Activated naive CD4-positive, alpha-beta T cell (primary cell): ENCODE data around the gene GPR68.
A peak's percentile ranks its signal among the peaks of the same experiment; 100 is the strongest.

ENCODE experiments used
- DNase-seq, 4 experiments: peaks; one replicate each; lab custom pipeline; 2025; lab: John Stamatoyannopoulos, UW

GPR68 gene, protein sequence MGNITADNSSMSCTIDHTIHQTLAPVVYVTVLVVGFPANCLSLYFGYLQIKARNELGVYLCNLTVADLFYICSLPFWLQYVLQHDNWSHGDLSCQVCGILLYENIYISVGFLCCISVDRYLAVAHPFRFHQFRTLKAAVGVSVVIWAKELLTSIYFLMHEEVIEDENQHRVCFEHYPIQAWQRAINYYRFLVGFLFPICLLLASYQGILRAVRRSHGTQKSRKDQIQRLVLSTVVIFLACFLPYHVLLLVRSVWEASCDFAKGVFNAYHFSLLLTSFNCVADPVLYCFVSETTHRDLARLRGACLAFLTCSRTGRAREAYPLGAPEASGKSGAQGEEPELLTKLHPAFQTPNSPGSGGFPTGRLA

GRCh38 chr14:91244501-91244901, at the start of gene GPR68:
GPR68 (minus strand) TSS chr14:91244704; CDS start chr14:91235050, 9,654 bp downstream.
- peak in 1 of 4 experiments; percentile 21 for DNase-seq

GRCh38 chr14:91294153-91294552, 49.6 kb upstream of the GPR68 start:
- no peak for DNase-seq

- no peak for DNase-seq
Measured at GRCh38 chr14:91293281-91293680, 48.8 kb upstream of the GPR68 start.

GRCh38 chr14:91292491-91292890, 48.0 kb upstream of the GPR68 start:
- DNase-seq: no peak

DNA sequence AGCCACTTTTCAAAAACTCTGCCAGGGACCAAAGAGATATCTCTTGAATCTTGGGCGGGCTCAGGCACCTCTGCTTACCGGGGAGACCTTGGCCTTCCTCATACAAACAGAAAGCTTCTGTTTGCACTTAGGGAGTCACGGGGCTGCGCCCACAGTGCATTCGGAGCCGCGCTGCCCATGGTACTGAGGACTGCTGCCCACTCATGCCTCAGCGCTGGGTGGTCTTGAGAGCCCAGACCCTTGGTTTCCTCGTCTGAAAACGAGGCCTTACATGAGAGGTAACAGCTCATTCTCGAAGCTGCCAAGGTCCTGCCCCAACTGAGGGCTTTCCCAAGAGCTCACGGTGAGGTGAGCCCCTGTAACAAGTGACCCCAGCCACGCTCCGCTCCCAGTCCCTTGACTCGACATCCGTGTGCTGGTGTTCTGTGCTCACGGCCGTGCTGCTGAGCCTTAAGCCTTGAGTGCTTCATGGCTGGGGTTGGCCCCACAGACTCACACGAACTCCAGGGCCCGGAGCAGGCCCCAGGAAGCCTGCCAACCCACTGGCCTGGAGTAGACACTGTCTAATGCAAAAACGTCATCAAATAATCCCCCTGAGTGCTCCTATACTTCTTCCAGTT, 47.4 kb upstream of the GPR68 start:
- DNase-seq: no peak

DNA sequence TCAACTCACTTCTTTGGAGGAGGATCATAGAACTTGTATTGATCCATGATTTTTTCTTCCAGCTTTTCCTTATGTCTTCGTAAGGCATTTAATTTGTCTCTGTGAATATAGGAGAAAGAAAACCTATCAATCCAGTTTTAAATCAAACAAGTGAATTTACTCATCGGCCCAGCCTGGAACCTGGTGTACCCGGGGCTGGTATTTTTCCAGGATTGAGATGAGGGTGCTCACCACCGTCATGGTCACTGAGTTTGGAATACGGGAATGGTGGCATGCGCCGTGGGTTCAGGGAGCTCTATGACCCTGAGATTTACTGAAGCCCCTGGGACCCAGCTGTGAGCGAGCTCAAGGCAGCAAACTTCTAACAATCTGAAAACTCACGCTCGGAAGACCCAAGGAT, 46.5 kb upstream of the GPR68 start:
- DNase-seq: no peak

DNA sequence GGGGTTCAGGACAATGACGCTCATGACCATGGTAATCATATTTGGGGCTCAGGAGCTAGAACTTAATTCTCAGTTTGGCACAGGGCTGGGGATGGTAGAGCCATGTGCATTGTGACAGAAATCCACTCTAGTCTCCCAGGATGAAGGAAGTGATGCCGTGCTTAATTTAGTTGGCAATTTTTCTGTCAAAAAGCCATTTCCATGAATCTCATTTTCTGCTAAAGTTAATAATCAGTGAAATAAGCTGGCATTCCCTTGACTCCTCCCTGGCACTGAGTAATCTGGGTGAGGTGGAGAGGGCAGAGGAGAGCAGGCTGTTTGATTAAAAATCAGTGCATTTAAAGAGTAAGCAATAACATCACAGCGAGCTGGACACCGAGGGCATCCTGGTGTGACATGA, 45.0 kb upstream of the GPR68 start:
- no peak for DNase-seq

DNA sequence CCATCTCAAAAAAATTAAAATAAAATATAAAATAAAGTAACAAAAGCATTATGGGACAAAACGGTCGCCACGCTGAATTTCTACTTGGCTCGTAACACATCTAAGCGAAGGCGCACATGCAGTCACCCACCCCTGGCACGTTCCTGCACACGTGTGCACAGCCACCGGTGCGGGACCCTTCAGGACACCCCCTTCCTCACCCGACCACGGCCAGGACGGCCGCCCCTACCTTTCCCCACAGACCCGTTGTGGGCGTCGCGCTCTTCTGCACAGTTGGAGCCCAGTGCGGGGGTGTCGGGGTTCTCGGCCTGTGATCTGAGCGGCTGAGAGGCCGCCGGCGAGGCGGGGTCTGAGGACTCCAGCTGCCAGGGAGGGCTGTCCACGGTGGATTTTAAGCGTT, 44.4 kb upstream of the GPR68 start:
- no peak for DNase-seq

- peak; percentile 44 to 69 (median 66) for DNase-seq
Measured at GRCh38 chr14:91286530-91286937, 42.0 kb upstream of the GPR68 start.

- no peak for DNase-seq
Measured at GRCh38 chr14:91284791-91285548, 40.5 kb upstream of the GPR68 start.

GRCh38 chr14:91284146-91284790, 39.8 kb upstream of the GPR68 start:
- no peak for DNase-seq

GRCh38 chr14:91283666-91284065, 39.2 kb upstream of the GPR68 start:
- DNase-seq: no peak

DNA sequence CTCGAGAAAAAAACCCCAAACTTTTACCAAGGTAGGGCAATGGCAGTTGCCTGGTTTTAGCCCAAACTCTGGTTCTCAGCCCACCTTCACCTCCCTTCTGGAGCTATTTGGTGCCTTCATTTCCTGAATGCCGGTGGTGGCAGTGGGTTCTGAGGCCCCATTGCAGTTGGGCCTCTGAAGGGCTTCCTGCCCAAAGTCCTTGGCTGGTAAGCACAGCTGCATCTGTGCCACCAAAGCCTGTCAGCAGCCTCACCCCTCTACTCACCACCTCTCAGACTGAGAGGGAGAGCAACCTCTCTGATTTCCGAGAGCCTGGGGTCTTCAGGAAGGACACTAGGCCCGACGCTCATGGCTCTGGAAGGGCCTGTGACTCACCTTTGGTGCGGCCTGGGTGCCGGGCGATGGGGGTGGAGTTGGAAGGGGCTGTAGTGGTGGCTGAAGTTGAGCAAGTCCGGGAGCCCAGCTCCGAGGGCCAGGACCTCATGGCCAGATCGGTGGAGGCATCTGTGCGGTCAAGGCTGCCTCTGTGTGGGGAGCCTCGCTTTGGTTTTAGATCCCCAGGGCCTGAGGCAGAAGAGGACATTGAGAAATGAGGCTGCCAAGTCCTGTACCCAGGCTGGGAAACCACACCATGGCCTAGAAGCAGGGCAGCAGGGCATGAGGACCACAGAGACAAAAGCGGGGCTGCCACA, 38.6 kb upstream of the GPR68 start:
- DNase-seq: no peak

DNA sequence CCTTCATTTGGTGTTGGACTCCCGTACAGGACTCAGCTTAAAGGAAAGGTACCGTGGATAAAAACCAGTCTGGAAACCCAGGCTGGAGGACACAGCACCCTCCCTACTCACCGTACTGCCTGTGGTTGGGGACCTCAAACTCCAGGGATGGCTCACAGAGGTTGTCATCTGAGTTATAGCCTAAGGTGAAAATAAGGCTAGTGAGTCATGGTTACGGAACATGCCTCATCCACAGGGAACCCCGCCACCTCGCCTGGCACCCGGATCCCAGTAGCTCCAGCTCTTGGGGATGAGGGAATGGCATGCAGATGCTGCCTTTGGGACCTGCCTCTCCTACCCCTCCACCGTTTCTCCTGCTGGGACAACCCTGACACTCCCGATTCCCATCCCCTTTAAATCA, 36.8 kb upstream of the GPR68 start:
- DNase-seq: no peak

GRCh38 chr14:91280129-91280528, 35.6 kb upstream of the GPR68 start:
- DNase-seq: no peak

DNA sequence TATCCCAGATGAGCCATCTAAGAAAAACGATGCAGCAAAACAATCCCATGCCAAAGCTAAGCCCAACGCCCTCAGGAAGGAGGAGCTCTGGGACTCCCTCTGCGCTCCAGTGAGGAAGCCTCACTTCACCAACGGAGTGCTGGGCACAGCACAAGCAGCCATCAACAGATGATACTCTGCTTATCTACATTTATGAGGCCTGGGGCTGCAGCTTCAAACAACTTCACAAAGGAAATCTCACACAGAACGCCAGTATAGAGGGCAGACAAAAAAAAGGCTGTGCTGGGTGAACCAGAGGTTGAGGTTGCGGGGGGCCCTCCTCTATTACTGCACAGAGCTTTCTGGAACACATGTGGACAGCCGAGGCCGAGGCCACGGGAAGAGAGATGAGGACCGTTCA, 34.9 kb upstream of the GPR68 start:
- no peak for DNase-seq

DNA sequence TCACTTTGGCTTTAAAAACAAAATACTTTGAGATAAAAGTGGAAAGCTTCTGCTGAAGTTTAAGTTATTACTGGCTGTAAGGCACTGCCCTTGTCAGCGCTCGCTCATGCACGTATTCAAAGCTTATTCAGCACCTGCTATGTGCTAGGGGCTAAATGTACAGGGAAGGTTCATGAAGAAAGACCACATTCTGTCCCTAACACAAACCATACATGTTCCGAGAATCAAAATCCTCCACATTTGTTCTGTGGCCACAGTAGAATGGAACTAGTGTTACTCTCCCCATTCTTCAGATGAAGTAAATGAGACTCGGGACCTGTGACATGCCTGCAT, 33.8 kb upstream of the GPR68 start:
- DNase-seq: no peak

DNA sequence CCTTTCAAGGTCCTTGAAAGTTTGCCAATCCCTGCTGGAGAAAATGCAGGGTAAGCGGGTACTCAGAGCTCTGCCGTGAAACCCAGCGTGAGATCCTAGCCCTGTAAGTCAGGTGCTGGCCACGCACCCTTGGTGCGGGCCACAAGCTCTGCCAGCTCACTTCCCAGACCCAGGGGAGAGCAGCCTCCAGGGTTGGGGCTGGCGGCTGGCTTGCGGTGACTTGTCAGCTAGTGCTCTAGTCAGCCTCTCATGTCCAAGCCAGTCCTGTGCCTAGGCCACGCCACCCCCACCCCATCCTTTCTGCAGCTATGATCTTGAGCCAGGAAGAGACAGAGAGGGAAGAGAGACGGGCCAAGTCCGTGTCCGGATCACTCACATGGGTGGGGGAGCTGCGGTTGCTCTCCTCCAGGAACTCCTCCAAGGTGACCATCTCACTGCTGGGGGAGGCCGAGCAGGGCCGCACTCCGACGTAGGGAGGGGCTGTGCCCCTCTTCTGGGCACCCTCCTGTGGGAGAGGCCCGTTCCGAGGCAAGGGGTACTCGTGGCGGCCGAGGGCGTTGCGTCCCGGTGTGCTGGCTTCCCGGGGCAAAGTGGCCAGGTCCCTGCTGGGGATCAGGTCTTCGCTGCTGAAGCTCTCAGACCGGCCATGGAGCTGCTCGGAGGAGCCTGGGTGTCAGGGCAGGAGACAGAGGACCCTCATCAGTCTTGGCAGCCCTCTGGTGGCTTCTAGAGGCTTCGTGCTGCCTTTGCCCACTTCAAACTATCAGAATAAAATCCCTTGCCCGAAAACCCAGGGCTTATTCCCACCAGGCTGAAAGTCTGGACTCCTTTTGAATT, 33.3 kb upstream of the GPR68 start:
- DNase-seq: no peak

GRCh38 chr14:91274796-91275195, 30.3 kb upstream of the GPR68 start:
- DNase-seq: no peak

GRCh38 chr14:91273885-91274273, 29.4 kb upstream of the GPR68 start:
- no peak for DNase-seq

GRCh38 chr14:91273273-91273884, 28.9 kb upstream of the GPR68 start:
- DNase-seq: no peak
